NCI-H774 (cell line): ENCODE measurements around the gene TCF21.
A peak's percentile ranks its signal among the peaks of the same experiment; 100 is the strongest.
"Not testable (repeated sequence)": the region's sequence is repeated elsewhere in the genome, so short reads cannot be mapped to it uniquely, and the experiment has no call there.

Source experiments
- DNase-seq: peaks from one replicate; lab custom pipeline; 2025; lab: John Stamatoyannopoulos, UW

TCF21 gene

DNA sequence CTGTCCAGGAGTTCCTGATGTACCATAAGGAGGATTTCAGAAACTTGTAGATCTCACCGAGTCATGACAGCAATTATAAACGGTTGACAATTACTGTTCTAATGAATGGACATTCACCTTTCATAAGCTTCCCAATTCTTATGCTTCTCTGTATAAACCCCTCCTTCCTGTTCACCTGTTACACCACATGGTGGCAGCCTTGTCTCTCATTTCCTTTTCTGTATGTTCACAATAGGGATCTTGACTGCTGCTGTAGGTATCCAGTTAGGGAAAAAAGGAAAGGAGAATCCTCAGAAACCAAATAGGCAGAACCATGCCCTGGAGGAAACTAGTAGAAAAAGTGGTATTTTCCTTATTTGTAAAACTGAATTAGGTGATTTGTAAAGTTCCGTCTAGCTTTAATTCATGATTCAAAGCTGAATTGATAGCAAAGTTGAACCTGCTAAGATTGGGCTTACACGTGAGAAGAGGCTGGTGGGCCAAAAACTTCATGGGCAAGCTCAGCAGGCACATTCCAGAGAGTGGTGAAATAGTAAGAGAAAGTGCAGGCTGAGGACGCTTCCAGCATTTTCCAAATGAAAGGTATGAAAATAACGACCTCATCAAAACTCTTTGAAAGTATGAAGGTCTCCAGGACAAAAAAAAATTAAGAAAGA lies 35.2 kb downstream of the TCF21 start:
- peak; percentile 86 for DNase-seq

DNA sequence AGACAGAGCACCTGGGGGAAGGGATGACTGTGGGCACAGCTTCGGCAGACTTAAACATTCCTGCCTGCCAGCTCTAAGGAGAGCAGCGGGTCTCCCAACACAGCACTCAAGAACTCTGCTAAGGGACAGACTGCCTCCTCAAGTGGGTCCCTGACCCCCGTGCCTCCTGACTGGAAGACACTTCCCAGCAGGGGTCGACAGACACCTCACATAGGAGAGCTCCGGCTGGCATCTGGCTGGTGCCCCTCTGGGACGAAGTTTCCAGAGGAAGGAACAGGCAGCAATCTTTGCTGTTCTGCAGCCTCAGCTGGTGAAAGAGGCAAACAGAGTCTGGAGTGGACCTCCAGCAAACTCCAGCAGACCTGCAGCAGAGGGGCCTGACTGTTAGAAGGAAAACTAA lies 42.3 kb downstream of the TCF21 start:
- not testable (repeated sequence) for DNase-seq

DNA sequence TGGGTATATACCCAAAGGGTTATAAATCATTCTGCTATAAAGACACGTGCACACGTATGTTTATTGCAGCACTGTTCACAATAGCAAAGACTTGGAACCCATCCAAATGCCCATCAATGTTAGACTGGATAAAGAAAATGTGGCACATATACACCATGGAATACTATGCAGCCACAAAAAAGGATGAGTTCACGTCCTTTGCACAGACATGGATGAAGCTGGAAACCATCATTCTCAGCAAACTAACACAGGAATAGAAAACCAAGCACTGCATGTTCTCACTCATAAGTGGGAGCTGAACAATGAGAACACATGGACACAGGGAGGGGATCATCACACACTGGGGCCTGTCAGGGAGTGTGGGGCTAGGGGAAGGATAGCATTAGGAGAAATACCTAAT lies 47.4 kb downstream of the TCF21 start:
- DNase-seq = not testable (repeated sequence)

DNA sequence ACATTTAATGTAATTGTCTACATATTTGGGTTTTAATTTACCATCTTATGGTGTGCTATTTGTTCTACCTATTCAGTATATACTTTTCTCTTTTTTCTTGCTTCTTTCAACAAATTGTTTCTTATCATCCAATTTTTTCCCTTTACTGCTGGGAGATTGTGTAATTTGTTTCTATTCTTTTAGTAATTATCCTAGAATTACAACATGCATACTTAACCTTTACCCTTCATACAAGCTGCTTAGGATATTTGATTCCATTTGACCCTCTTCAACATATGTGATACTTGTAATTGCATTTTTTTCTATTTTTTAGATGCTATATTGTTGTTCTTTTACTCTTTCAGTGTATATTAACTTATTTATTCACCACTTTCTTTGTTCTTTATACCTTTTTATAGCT lies 49.0 kb downstream of the TCF21 start:
- no peak for DNase-seq

DNA sequence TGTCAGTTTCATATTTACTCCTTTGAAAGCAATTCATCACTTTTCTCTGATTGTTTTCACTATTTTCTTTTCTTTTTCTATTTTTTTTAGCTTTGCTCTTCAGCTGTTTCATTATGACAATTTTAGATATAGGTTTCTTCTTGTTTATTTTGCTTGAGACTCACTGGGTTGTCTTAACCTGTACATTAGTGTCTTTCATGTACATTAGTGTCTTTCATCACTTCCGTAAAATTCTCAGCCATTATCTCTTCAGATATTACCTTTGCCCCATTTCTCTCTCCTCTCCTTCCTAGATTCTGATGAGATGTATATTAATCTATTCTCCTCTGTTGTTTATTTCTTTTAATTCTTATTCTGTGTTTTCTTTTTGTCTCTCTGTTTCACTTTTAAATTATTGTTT lies 49.6 kb downstream of the TCF21 start:
- DNase-seq = no peak

DNA sequence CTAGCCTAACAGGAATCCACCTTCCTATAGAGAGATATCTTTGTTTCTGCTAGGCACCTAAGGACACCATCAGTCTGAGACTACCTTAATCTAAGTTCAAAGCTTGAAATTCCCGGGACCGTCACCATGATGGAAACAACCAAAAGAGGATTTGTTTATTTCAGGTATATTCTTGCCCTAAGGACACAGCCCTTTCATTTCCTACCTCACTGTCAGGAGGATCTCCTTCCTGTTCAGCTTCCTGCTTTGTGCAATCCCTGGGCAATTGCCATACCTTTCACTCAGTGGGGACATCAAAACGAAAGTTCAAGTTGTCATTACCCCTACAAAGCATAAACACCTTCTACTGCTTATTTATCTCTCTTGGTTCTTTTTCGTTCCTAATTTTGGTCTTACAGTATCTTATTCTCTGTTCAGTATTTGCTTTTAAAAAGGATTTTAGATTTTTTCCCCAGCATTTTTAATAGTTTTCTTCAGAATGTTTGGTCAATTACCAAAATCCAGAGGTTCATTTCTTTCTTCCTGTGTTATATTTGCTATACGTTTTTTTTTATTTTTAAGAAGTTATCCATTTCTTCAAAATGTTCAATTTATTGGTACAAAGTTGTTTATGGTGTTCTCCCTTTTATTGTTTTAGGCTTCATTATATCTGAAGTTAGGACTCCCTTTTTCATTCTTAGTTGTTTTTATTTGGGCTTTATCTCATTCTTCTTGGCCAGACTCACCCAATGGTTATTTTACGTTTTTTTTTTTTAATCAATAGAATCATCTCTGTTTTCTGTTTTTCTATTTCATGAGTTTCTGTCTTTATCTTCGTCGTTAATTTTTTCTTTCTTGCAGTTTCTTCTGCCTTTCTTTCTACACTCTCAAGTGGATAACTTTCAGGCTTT lies 51.1 kb downstream of the TCF21 start:
- no peak for DNase-seq
